Measurements from ENCODE around the gene XYLT1. TPM values are rescaled to one million over a fixed set of nuclear protein-coding genes. Genes with fewer than 3 reads are reported as not detected.

Gene XYLT1
- total RNA-seq, 2 experiments from 2014 or later, result 7.3 to 8.9 TPM

- intact Hi-C loops (cut with micrococcal nuclease), result no loop called here
- DNase-seq, result no peak
- Mint-ChIP-seq H3K9me3 (no peaks in the 10 kb centered on the region), H3K36me3 (ENCODE audit: low read depth) (no peaks in the 10 kb centered on the region), H3K4me1 (ENCODE audit: low read depth) (no peaks in the 10 kb centered on the region), H3K27me3 (no peaks in the 10 kb centered on the region), H3K4me3 (no peak overlapping the region), H3K27ac (no peak overlapping the region)
- TF ChIP-seq CTCF (IDR thresholded peaks at IDR 0.05), result no peak
- ChIA-PET POLR2A (interaction anchor here (0.5 kb wide), 1 partner anchor 299 kb away, joined by 4 read pairs; no protein-coding TSS in a partner anchor), CTCF (interaction anchor here (0.9 to 1.8 kb wide), 3 partner anchors 10 to 374 kb away, joined by 4 to 7 read pairs (median 6); no protein-coding TSS in a partner anchor)
- no peak for ATAC-seq
These were observed 266.1 kb downstream of the XYLT1 start for GRCh38 chr16:17204644-17205043.

- no peaks in the 10 kb centered on the region for H3K4me1 Mint-ChIP-seq (ENCODE audit: low read depth)
- no peaks in the 10 kb centered on the region for H3K27me3 Mint-ChIP-seq
- no peak for TF ChIP-seq CTCF (IDR thresholded peaks at IDR 0.05)
- ATAC-seq (no peak), DNase-seq (no peak)
- no peak overlapping the region for H3K27ac Mint-ChIP-seq
- peaks cover 2% of the 10 kb centered on the region for H3K36me3 Mint-ChIP-seq (ENCODE audit: low read depth)
- no peaks in the 10 kb centered on the region for H3K9me3 Mint-ChIP-seq
- ChIA-PET CTCF (interaction anchor here (1.8 kb wide), 2 partner anchors 10 to 375 kb away, joined by 6 to 7 read pairs; no protein-coding TSS in a partner anchor), POLR2A (interaction anchor here (0.7 kb wide), 1 partner anchor 1974 kb away, joined by 3 read pairs; no protein-coding TSS in a partner anchor)
- intact Hi-C loops (cut with micrococcal nuclease), result no loop called here
- no peak overlapping the region for H3K4me3 Mint-ChIP-seq
These were observed 266.6 kb downstream of the XYLT1 start for GRCh38 chr16:17204206-17204605.

GRCh38 chr16:17203424-17203823 is 267.3 kb downstream of the XYLT1 start:
- peaks cover 2% of the 10 kb centered on the region for H3K36me3 Mint-ChIP-seq (ENCODE audit: low read depth)
- CTCF ChIA-PET, result interaction anchor here (0.6 kb wide), 1 partner anchor 40 kb away, joined by 3 read pairs; no protein-coding TSS in a partner anchor
- intact Hi-C loops (cut with micrococcal nuclease), result no loop called here
- H3K4me3 Mint-ChIP-seq, result no peak overlapping the region
- no peak for DNase-seq
- no peaks in the 10 kb centered on the region for H3K27me3 Mint-ChIP-seq
- H3K4me1 Mint-ChIP-seq (ENCODE audit: low read depth), result no peaks in the 10 kb centered on the region
- no peaks in the 10 kb centered on the region for H3K9me3 Mint-ChIP-seq
- H3K27ac Mint-ChIP-seq, result no peak overlapping the region
- ATAC-seq, result no peak
- TF ChIP-seq CTCF (IDR thresholded peaks at IDR 0.05), result no peak
- POLR2A ChIA-PET, result interaction anchor here (0.7 kb wide), 1 partner anchor 1975 kb away, joined by 3 read pairs; no protein-coding TSS in a partner anchor

GRCh38 chr16:17199135-17199534 is 271.6 kb downstream of the XYLT1 start:
- no peak for TF ChIP-seq CTCF (IDR thresholded peaks at IDR 0.05)
- H3K9me3 Mint-ChIP-seq, result no peaks in the 10 kb centered on the region
- CTCF ChIA-PET, result interaction anchor here (0.6 to 2.7 kb wide), 2 partner anchors 8 to 13 kb away, joined by 6 to 8 read pairs; no protein-coding TSS in a partner anchor
- no peak overlapping the region for H3K27ac Mint-ChIP-seq
- DNase-seq (no peak), ATAC-seq (no peak)
- no peaks in the 10 kb centered on the region for H3K4me1 Mint-ChIP-seq (ENCODE audit: low read depth)
- no peaks in the 10 kb centered on the region for H3K27me3 Mint-ChIP-seq
- POLR2A ChIA-PET, result no interaction called here
- peaks cover 5% of the 10 kb centered on the region for H3K36me3 Mint-ChIP-seq (ENCODE audit: low read depth)
- intact Hi-C loops (cut with micrococcal nuclease), result no loop called here
- no peak overlapping the region for H3K4me3 Mint-ChIP-seq

- ChIA-PET CTCF (no interaction called here), POLR2A (no interaction called here)
- Mint-ChIP-seq H3K36me3 (ENCODE audit: low read depth) (peaks cover 10% of the 10 kb centered on the region), H3K4me1 (ENCODE audit: low read depth) (no peaks in the 10 kb centered on the region), H3K27ac (no peak overlapping the region), H3K9me3 (no peaks in the 10 kb centered on the region), H3K27me3 (no peaks in the 10 kb centered on the region), H3K4me3 (no peak overlapping the region)
- intact Hi-C loops (cut with micrococcal nuclease), result no loop called here
- DNase-seq (no peak), ATAC-seq (no peak)
- TF ChIP-seq CTCF (IDR thresholded peaks at IDR 0.05), result no peak
These were observed 274.2 kb downstream of the XYLT1 start for GRCh38 chr16:17196526-17196925.

Measured in activated CD8-positive, alpha-beta T cell treated with anti-CD3 and anti-CD28 coated beads for 36 hours (primary cell).